ENCODE data around the gene SPSB4.
A peak's percentile ranks its signal among the peaks of the same experiment; 100 is the strongest.
"Not testable (repeated sequence)": the region's sequence is repeated elsewhere in the genome, so short reads cannot be mapped to it uniquely, and the experiment has no call there.

Gene SPSB4

DNA sequence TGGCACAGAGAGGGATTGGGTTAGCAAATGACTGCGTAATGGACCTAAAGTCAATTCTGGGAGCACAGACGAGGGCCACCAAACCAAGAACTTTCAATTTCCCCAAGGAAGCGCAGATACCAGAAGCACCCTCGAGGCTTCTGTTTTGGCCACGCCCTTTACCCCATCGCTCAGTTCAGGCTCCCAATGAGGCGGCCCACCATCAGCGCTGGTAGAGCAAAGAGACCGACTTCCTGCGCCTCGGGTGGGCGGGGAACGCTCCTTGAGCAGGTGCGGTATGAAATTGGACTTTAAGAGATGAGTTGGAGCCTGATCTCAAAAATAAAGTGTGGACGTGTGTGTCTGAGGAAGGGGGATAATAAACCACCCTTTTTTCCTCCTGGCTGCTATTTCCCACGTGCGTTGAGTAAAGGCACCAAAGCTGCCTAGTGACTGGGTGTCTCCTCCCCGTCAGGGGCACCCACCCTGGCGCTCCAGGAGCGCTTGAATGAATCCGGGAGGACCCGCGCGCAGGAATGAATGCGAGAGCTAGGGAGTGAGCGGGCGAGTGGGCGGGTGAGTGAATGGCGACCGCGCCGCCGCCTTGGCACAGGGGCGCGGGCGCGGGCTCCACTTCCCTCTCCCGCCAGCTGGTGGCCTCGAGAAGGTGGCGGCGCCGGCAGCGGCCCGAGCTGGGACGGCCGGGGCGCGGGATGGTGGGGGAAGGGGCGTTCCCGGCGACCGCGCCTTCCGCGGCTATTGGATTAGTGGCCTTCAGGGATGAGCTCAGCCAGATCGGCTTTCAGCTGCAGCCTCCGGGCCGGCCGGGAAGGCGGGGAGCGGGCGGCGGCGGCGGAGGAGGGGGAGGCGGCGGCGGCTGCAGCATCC lies at the start of gene SPSB4:
SPSB4 (plus strand) TSS at position 772 of the 867 bp plus-strand sequence. CDS start 14,758 bp downstream, outside the sequence.
- DNase-seq = peak; percentile 19

DNA sequence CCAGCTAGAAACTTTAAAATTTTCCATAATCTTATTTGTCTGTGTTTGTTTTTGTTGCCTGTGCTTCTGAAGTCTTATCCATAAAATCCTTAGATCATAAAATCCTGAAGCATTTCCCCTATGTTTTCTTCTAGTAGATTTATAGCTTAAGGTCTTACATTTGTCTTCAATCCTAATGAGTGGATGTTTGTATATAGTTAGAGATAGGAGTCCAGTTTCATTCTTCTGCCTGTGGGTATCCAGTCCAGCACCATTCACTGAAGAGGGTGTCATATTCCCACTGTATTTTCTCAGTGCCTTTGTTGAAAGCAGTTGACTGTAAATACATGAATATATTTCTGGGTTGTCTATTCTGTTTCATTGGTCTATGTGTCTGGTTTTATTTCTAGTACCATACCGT lies 44.8 kb upstream of the SPSB4 start:
- DNase-seq = no peak

DNA sequence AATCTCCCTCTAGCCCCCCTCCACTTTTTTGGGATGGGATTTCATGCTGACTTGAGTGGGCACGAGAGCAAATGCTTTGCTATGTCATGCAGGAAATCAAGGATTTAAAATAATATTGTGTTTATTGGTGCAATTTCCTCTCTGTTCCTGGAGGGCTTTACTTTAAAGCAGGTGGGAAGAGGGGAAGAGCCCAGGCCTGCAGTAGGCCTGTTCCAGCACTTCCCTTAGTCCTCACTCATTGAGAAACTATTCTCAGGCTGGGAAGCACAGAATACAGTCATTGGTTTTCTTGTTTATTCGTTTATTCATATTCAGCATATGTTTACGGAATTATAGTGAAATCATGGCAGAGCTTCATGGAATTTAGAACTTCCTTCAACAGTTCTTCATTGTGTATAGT lies 41.7 kb upstream of the SPSB4 start:
- DNase-seq = no peak

DNA sequence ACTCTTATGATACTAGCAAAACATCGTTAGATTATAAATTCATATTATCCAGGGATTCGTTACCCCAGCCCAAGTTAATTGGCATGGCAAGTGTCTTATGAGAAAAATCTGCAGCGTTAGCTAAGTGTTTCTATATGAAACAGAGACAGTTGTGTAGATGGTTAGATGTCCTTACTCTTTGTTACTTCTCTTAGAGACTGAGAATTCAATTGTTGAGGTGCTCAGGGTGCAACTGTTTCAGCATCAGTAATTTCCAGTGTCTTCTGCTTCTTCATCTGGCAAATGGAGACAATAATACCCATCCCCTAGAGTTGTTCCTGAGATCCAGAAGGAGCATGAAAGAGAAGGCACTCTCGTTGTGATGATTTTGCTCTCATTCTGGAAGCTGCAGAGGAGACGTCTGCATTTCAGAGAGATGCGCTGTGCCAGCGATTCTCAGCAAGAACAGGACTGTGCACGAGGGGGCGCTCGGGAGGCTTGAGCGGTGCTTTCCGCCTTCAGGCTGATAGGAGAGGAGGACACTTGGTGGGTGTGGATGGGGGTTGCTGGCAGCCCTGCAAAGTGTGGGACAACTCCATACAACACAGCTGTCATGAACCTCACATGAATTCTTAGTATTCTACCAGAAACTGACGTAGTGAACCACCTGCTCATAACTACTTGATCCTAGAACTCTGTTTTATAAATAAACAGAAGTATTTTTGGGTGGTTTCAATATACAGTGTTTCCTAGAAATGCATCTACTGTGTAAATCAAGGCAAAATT lies 39.7 kb upstream of the SPSB4 start:
- DNase-seq = peak; percentile 79

DNA sequence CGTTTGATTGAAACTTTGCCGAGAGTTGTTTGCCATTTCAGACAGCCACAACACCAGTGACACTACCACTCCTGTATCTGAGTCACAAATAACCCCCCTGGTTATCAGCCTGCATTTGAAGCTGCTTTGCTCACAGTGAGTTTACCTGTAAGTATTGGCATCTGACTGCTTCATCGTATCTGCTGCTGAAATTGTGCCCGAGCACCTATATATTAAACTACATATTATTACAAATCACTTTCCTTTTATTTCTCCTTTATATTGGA lies 39.2 kb upstream of the SPSB4 start:
- no peak for DNase-seq

DNA sequence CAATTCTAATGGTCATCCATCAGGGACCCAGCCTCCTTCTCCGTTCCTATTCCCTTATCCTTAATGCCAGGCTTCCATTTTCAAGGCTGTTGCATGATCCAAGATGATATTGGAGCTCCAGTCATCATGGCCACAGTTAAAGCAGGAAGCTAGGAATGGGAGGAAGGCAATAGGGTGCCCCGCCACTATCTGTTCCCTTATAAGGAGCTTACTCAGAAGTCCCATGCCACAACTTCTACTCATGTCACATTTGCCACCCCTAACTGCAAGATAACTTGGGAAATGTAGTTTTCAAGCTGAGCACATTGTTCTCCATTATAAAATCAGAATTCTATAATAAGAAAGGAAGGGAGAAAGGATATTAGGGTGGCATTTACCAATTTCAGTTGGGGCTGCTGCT lies 38.6 kb upstream of the SPSB4 start:
- no peak for DNase-seq

DNA sequence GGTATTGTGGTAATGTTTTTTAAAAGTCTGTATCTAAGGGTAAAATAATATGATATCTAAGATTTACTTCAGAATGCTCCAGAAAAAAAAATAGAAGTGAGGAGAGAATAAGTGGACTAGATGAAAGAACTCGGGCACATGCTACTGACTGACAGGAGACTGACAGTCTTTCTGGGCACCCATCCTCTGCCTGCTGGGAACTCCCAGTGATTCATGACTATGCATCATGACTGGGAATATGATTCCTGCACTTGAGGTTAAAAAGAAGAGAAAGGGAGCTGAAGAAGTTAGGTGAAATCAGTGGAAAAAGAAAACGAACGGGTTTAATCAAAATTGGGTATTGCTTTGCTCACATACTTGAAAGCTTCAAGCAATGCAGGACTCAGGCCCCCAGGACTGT lies 35.7 kb upstream of the SPSB4 start:
- DNase-seq = no peak

DNA sequence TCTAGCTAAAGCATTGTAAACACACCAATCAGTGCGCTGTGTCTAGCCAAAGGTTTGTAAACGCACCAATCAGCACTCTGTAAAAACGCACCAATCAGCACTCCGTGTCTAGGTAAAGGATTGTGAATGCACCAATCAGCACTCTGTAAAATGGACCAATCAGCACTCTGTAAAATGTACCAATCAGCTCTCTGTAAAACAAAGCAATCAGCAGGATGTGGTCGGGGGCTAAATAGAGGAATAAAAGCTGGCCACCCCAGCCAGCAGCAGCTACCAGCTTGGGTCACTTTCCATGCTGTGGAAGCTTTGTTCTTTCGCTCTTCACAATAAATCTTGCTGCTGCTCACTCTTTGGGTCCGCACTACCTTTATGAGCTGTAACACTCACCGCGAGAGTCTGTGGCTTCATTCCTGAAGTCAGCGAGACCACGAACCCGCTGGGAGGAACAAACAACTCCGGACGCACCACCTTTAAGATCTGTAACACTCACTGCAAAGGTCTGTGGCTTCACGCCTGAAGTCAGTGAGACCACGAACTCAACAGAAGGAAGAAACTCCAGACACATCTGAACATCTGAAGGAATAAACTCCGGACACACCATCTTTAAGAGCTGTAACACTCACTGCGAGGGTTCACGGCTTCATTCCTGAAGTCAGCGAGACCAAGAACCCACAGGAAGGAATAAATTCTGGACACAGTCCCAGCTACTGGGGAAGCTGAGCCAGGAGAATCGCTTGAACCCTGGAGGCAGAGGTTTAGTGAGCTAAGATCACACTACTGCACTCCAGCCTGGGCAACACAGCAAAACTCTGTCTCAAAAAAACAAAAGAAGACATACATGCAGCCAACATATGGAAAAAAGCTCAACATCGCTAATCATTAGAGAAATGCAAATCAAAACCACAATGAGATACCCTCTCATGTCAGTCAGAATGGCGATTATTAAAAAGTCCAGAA lies 33.5 kb upstream of the SPSB4 start:
- DNase-seq = not testable (repeated sequence)

DNA sequence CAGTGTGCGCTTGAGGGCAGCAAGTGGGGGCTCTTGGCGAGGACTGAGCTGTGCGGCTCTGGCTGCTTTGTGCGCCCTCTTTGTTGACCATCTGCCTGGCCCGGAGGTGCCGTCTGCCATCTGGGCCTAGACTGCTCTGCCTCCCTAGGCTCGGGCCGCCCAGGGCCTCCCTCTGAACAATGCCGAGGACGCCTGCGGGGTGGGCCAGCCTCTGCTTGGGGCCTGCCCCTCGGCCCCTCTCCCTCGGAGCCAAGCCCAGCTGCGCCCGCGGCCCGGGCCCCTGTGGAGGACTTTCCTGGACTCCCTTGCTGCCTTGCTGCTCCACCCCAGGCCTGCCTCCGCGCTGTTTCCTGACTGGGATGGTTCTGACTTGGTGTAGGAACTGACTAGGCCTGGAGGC lies 31.9 kb upstream of the SPSB4 start:
- no peak for DNase-seq

DNA sequence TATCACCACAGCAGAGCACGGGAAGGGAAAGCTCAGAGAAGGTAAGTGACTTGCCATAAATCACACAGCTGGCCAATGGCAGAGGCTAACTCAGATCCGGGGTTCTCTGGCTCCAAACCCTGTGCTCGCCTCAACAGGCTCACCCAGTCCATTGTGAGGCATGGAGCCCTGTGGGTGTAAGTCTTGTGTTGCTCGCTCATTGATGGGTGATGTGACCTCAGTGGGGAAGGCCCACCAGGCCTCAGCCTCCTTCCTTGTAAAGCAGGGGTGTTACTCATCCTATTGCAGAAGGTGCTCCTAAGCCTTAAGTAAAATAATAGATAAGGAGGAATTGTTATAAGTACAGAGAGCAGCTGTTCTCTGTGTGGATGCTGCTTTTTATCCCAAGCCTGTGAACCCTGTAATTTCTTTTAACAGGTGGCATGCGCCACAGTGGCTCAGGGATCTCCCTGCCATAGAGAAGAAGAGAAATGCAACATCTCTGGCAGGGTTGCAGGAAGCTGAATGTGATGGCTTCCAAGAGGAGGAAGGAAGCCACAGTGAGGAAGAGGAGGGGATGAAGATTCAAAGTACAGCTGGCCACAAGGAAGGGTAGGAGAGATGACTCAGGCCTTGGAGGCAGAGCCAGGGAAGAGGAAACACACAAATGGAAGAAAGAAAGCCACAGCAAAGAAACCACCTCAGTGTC lies 30.9 kb upstream of the SPSB4 start:
- no peak for DNase-seq

DNA sequence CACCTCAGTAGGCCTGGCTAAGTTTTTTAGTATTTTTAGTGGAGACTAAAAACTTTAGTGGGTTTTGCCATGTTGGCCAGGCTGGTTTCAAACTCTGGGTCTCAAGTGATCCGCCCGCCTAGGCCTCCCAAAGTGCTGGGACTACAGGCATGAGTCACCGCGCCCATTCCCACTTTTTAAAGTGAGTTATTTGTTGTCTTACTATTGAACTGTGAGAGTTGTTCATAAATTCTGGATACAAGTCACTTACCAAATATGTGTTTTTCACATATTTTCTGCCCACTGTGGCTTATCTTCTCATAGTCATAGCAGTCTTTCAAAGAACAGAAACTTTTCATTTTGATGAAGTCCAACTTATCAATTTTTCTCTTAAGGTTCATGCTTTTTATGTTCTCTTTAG lies 29.9 kb upstream of the SPSB4 start:
- DNase-seq = no peak

DNA sequence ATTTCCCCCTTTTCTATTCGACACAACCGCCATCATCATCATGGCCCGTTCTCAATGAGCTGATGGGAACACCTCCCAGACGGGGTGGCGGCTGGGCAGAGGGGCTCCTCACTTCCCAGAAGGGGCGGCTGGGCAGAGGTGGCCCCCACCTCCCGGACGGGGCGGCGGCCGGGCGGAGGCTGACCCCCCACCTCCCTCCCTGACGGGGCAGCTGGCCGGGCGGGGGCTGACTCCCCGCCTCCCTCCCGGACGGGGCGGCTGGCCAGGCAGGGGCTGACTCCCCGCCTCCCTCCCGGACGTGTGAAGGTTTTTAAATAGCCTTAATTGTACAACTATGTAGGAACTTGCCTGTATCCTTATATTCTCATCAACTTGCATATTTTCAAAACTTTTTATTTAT lies 20.9 kb upstream of the SPSB4 start:
- DNase-seq = no peak

DNA sequence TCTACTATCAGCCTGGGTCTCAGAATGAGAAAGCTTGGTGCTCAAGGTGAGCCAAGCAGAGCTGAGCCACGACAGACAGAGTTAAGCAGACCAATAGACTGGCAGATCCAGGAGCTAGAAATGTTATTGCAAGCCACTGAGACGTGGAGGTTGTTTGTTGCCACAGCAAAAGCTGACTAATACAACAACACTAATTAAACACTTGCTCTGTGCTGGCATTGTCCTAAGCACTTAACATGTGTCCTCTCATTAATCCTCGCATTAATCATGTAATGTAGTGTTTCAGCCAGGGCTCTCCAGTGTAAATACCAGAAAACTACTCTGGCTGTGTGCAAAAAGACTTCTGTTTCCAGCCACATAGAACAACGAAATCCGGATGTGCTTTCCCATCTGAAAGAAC lies 11.6 kb upstream of the SPSB4 start:
- no peak for DNase-seq

DNA sequence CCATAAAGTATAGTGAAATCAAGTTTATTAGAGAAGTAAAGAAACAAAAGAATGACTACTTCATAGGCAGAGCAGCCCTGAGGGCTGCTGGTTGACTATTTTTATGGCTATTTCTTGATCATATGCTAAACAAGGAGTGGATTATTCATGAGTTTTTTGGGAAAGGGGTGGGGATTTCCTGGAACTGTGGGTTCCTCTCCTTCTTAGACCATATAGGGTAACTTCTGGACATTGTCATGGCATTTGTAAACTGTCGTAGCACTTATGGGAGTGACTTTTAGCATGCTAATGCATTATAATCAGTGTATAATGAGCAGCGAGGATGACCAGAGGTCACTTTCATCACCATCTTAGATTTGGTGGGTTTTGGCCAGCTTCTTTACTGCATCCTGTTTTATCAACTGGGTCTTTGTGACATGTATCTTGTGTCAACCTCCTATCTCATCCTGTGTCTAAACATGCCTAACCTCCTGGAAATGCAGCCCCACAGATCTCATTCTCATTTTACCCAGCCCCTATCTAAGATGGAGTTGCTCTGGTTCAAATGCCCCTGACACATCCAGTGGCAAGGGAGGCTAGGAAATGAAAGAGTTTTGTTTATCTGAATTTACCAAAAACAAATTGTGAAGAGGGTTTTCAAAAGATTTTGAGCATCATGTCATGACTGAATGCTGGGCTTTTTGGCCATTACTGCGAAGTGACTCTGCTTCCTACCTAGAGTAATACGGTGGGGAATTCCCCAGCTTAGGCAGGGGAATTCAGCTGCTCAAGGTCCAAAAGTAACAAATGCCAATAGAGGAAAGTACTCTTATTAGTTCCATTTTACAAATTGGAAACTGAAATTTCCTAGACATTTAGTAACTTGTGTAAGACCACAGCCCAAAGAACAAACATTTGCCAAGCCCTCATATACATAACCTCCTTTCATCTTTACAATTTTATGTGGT lies 6.2 kb upstream of the SPSB4 start:
- no peak for DNase-seq

DNA sequence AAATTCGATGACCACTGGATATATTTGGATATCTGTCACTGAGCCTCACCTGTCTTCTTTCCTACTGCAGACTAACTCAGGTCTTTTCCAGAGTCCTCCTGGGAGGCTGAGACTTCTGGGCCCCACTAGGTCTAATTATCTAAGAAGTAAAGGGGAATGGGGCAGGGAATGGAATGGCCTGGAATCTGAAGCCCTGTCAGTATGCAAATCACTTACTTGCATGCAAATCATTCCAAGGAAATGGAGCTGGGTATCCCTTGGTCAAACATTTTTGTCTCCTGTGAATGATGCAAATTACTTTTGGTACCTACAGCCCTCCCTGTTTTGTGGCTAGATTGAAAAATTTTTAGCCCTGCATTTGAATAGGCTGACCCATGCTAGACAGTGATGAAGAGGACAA lies 5.3 kb upstream of the SPSB4 start:
- DNase-seq = no peak

DNA sequence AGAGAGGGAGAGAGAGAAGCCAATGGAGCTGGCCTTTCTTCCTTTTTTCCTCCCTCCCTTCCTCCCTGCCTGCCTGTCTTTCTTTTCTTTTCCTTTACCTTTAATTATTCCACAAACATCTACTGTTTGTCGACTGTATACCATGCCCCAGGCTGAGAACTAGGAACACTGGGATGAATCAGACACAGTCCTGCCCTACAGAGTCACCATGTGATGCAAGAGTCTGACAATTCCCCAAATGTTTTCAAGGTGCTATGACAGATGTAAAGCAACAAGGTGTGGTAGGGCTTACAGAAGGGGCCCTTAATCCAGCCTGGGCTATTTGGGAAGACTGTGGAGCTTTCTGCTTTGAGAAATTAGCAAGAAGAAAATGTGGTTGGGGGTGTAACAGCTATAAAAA lies 4.0 kb upstream of the SPSB4 start:
- DNase-seq = no peak

DNA sequence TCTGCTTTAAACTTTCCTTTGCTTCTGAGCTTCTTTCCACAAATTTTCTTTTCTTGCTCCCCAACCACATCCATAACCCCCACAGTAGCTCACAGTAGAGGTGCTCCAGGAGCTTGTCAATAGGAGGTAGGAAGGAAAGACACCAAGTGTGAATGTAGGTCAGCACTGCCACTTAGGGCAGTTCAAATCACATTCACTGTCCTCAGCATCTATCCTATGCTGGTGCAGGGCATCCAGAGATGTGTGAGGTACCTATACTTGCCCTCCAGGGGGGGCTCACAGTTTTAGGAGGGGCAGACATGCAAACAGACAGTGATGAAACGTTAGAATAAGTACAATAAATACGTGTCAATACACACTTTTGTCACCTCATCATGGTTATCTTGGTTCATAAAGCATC lies 1.5 kb upstream of the SPSB4 start:
- no peak for DNase-seq

DNA sequence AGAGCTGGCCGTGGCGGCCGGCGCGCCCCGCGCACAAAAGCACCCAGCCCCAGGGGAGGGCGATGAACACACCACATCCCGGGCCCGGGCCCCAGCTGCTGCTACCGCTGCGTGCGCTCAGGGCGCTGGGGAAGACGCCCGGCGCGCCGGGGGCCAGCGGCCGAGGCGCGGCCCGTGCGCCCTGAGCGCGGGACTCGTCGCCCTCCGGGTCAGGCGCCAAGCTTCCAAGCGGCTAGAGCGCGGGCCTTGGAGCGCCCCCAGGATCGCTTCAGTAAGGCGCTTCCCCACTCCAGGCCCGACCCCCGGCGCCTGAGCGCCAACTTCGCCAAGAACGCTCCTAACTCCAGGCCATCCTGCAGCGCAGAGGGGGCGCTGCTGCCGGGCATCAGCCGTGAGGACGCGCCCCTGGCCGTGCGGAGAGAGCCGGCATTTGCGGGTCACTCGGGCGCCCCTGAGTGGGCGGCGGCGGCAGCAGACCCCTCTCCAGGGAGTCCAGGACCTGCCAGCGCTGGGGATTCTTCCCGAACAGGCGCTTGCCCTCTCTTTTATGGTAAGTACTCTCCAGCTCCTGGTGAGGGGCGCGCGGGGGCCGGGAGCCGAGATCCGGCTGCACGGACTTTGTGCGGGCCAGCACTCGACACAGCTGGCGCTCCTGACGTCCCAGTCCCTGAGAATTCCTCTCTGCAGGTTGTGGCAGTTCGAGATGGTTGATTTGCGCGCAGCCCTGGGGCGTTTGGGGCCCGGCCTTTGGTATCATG lies 475 bp downstream of the SPSB4 start:
- DNase-seq = no peak

DNA sequence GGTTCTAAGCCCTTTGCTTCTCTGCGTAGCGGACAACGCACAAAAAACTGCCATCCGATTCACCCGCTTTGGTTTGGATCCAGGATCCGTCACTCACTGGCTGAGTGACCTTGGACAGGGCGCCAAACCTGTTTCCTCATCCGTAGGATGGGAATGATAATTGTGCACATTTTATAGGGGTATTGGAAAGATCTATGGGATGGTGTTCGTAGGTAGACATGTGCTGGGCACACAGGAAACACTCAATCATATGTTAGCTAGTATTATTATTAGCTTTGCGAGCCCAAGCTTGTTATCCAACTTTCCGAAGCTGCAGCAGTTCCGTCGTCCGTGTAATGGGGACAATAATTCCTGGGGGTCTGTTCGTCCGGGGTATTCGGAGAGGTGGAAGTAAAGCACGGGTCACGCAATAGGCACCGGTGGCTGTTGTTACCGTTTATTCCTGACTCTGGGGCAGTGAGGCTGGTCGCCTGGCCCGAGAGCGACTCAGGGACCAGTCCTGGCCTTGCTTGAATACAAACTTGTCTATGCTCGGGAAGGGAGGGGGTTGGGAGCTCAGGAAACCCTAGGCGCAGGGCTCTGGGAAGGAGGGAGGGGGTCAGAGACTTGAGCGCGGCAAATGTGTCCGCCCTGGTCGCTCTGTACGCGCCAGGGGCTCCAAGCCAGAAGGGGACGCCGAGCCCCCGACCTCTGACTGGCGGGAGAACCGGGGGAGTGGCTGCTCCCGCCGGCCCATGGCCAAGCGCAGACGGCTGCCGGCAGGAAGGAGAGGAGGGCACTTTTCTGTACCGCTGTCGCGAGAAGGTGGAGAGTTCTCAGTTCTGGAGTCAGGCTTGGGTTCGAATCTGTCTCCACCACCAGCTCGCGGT lies 1.3 kb downstream of the SPSB4 start:
- DNase-seq = no peak

DNA sequence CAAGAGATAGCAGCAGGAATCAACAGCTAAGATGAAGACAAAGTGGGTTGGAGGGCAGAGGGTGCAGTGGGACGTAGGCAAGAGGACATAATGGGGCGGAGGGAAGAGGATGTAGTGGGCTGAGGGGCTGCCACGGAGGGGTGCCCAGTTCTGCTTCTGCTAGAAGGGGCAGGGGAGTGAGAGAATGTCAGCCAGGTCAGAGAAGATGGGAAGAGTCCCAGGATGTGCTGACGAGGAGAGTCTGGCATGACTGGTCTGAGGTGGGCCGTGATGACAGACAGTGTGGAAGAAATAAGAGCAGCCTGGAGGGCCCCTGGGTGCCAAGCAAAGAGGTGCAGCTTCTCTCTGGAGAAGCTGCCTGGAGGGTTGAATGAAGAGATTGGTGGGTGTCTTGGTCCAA lies 4.0 kb downstream of the SPSB4 start:
- no peak for DNase-seq
